Astrocyte (in vitro differentiated cells and primary cell): ENCODE data around the gene TMEM130. TPM values are rescaled to one million over a fixed set of nuclear protein-coding genes. Genes with fewer than 3 reads are reported as not detected.
A peak's percentile ranks its signal among the peaks of the same experiment; 100 is the strongest.

ENCODE experiments used
- DNase-seq: peaks from one replicate; pipeline ENCODE4 v3.0.0-alpha.2; 2010; ENCODE audit warnings: low read depth
- FAIRE-seq: peaks from 2 replicates; lab custom pipeline; 2011; peaks lifted over from hg19 to GRCh38; lab: Jason Lieb, UNC
- H2AFZ ChIP-seq: 2 replicates; pipeline ENCODE4 v1.6.0; 2012; ENCODE audit warnings: low read depth, low read length, inconsistent platforms
- H3K27ac ChIP-seq: 2 replicates; pipeline ENCODE4 v1.5.1; 2011; ENCODE audit warnings: low read depth, low read length, inconsistent platforms
- H3K27me3 ChIP-seq: 2 replicates; pipeline ENCODE4 v1.6.0; 2011; ENCODE audit warnings: low read length, inconsistent platforms; ENCODE audit not compliant: insufficient read depth
- H3K36me3 ChIP-seq: 2 replicates; pipeline ENCODE4 v1.5.1; 2011; ENCODE audit warnings: low read length, inconsistent platforms; ENCODE audit not compliant: insufficient read depth
- H3K4me1 ChIP-seq: 2 replicates; pipeline ENCODE4 v1.5.1; 2011; ENCODE audit warnings: low read length, inconsistent platforms; ENCODE audit not compliant: insufficient read depth
- H3K4me2 ChIP-seq: 2 replicates; pipeline ENCODE4 v1.6.0; 2012; ENCODE audit warnings: low read length, inconsistent platforms
- H3K4me3 ChIP-seq: 2 replicates; pipeline ENCODE4 v1.5.1; 2011; ENCODE audit warnings: low read depth, mild to moderate bottlenecking, low read length, inconsistent platforms; ENCODE audit not compliant: insufficient read depth
- H3K79me2 ChIP-seq: 2 replicates; pipeline ENCODE4 v1.6.0; 2012; ENCODE audit warnings: mild to moderate bottlenecking, low read length, inconsistent platforms; ENCODE audit not compliant: insufficient read depth
- H3K9ac ChIP-seq: 2 replicates; pipeline ENCODE4 v1.6.0; 2012; ENCODE audit warnings: mild to moderate bottlenecking, low read length, inconsistent platforms
- H3K9me3 ChIP-seq: 2 replicates; pipeline ENCODE4 v1.5.1; 2012; ENCODE audit warnings: low read depth, mild to moderate bottlenecking, low read length, inconsistent platforms; ENCODE audit not compliant: insufficient read depth
- H4K20me1 ChIP-seq: 2 replicates; pipeline ENCODE4 v1.6.0; 2012; ENCODE audit warnings: low read length, inconsistent platforms; ENCODE audit not compliant: insufficient read depth
- H3K27ac Mint-ChIP-seq: one replicate; pipeline ENCODE4 v1.8.0; 2021; ENCODE audit warnings: mild to moderate bottlenecking, mixed read lengths; ENCODE audit not compliant: unreplicated experiment
- H3K27me3 Mint-ChIP-seq: one replicate; pipeline ENCODE4 v1.8.0; 2021; ENCODE audit warnings: low read depth, mixed read lengths; ENCODE audit not compliant: unreplicated experiment
- H3K36me3 Mint-ChIP-seq: one replicate; pipeline ENCODE4 v1.8.0; 2021; ENCODE audit warnings: low read depth, mixed read lengths; ENCODE audit not compliant: unreplicated experiment
- H3K4me1 Mint-ChIP-seq: one replicate; pipeline ENCODE4 v1.8.0; 2021; ENCODE audit warnings: low read depth, mixed read lengths; ENCODE audit not compliant: unreplicated experiment
- H3K4me3 Mint-ChIP-seq: one replicate; pipeline ENCODE4 v1.8.0; 2021; ENCODE audit warnings: mild to moderate bottlenecking, moderate library complexity, mixed read lengths; ENCODE audit not compliant: unreplicated experiment
- H3K9me3 Mint-ChIP-seq: one replicate; pipeline ENCODE4 v1.8.0; 2021; ENCODE audit warnings: mild to moderate bottlenecking, mixed read lengths; ENCODE audit not compliant: unreplicated experiment
- EZH2 ChIP-seq: IDR thresholded peaks from 2 replicates; pipeline ENCODE4 v1.6.1; 2012; ENCODE audit warnings: mild to moderate bottlenecking, low read length, inconsistent platforms; ENCODE audit not compliant: insufficient read depth
- total RNA-seq: library from RNA; stranded (reverse); gene quantifications from 2 replicates; pipeline ENCODE4 v1.2.1, GENCODE V29; 2021
- TF ChIP-seq, protein P1 (sequence below): IDR thresholded peaks from 2 replicates; pipeline ENCODE4 v1.5.1; 2011; ENCODE audit warnings: low read depth, mild to moderate bottlenecking, inconsistent platforms, low read length, moderate library complexity; ENCODE audit not compliant: insufficient read depth

The TMEM130 gene
- total RNA-seq, 1 donor from 2014 or later = 12.4 TPM

DNA sequence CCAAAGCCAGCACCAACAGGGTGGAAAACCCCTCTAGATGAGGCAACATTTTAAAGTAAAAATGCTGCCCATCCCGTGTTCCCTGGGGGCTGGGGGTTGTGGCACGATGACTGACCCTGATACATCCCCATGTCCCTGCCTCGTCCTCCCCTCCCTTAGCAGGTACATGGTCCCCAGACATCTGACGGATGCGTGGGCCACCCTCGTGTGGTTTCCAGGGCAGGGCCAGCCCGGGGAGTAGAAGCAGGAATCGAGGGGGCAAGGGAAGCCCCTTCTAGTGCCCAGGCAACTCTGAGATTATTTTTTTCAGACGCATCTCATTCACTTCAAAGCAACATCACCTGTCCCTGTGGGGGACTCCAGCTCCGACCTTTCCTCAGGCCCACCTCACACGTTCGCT is 3.5 kb downstream of the TMEM130 start:
- Mint-ChIP-seq H3K4me3 (no peak overlapping the region), H3K36me3 (no peaks in the 10 kb centered on the region), H3K27me3 (peaks cover 2% of the 10 kb centered on the region), H3K27ac (no peak overlapping the region), H3K4me1 (peaks cover 10% of the 10 kb centered on the region), H3K9me3 (no peaks in the 10 kb centered on the region)
- Histone ChIP-seq H3K4me3 (no peak overlapping the region), H3K9me3 (no peaks in the 10 kb centered on the region), H3K4me1 (peaks cover 18% of the 10 kb centered on the region), H2AFZ (no peak overlapping the region), H3K9ac (no peak overlapping the region), H3K36me3 (no peaks in the 10 kb centered on the region), H3K4me2 (no peak overlapping the region), H3K27ac (no peak overlapping the region), H4K20me1 (no peaks in the 10 kb centered on the region), H3K27me3 (peaks cover 14% of the 10 kb centered on the region), H3K79me2 (no peaks in the 10 kb centered on the region)
- FAIRE-seq (no peak), DNase-seq (no peak)
- TF ChIP-seq EZH2 = no peak
- TF ChIP-seq, protein P1, sequence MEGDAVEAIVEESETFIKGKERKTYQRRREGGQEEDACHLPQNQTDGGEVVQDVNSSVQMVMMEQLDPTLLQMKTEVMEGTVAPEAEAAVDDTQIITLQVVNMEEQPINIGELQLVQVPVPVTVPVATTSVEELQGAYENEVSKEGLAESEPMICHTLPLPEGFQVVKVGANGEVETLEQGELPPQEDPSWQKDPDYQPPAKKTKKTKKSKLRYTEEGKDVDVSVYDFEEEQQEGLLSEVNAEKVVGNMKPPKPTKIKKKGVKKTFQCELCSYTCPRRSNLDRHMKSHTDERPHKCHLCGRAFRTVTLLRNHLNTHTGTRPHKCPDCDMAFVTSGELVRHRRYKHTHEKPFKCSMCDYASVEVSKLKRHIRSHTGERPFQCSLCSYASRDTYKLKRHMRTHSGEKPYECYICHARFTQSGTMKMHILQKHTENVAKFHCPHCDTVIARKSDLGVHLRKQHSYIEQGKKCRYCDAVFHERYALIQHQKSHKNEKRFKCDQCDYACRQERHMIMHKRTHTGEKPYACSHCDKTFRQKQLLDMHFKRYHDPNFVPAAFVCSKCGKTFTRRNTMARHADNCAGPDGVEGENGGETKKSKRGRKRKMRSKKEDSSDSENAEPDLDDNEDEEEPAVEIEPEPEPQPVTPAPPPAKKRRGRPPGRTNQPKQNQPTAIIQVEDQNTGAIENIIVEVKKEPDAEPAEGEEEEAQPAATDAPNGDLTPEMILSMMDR = no peak

DNA sequence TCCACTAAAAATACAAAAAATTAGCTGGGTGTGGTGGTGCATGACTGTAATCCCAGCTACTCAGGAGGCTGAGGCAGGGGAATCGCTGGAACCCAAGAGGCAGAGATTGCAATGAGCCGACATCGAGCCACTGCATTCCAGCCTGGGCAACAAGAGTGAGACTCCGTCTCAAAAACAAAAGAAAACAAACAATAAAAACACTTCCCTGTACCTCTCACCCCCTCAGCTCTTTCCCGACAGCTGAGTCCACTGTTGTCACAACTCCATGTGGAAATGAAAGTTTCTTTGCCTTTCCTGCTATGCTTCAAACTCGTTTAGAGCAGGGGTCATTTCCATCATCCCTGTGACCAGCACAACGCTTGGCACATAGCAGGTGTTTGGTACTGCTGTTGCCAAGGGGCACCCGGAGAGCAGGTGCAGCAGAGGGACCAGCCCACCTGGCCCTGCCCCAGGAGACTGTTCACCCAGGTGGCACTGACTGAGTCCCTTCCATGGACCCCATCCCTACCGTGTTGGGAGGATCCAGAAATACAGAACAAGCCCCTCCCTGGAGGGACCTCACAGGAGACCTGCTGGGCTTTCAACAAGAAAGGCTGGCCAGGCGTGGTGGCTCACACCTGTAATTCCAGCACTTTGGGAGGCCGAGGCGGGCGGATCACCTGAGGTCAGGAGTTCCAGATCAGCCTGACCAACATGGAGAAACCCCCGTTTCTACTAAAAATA is 4.9 kb downstream of the TMEM130 start:
- Mint-ChIP-seq H3K36me3 (no peaks in the 10 kb centered on the region), H3K9me3 (no peaks in the 10 kb centered on the region), H3K27ac (peak overlapping the region; percentile 72), H3K4me3 (peak overlapping the region; percentile 54), H3K27me3 (peaks cover 4% of the 10 kb centered on the region), H3K4me1 (peaks cover 10% of the 10 kb centered on the region)
- peak overlapping the region; percentile 62 for H3K4me2 ChIP-seq
- peaks cover 15% of the 10 kb centered on the region for H3K4me1 ChIP-seq
- no peaks in the 10 kb centered on the region for H3K36me3 ChIP-seq
- no peak overlapping the region for H3K9ac ChIP-seq
- H4K20me1 ChIP-seq = no peaks in the 10 kb centered on the region
- H3K27me3 ChIP-seq = peaks cover 14% of the 10 kb centered on the region
- no peaks in the 10 kb centered on the region for H3K79me2 ChIP-seq
- DNase-seq = no peak
- TF ChIP-seq, protein P1 = no peak
- no peak for TF ChIP-seq EZH2
- H3K9me3 ChIP-seq = no peaks in the 10 kb centered on the region
- no peak for FAIRE-seq
- H2AFZ ChIP-seq = no peak overlapping the region
- no peak overlapping the region for H3K27ac ChIP-seq
- H3K4me3 ChIP-seq = no peak overlapping the region

- H3K4me2 ChIP-seq = no peak overlapping the region
- FAIRE-seq = no peak
Observed at GRCh38 chr7:98863601-98864000, 6.2 kb downstream of the TMEM130 start.

More at GRCh38 chr7:98863601-98864000, 6.2 kb downstream of the TMEM130 start:
- Histone ChIP-seq H3K27ac (no peak overlapping the region), H3K27me3 (peaks cover 5% of the 10 kb centered on the region), H3K4me1 (peaks cover 11% of the 10 kb centered on the region), H3K9me3 (no peaks in the 10 kb centered on the region), H3K9ac (no peak overlapping the region), H2AFZ (no peak overlapping the region), H3K4me3 (no peak overlapping the region), H4K20me1 (no peaks in the 10 kb centered on the region), H3K36me3 (no peaks in the 10 kb centered on the region), H3K79me2 (no peaks in the 10 kb centered on the region)
- Mint-ChIP-seq H3K4me3 (no peak overlapping the region), H3K4me1 (peaks cover 10% of the 10 kb centered on the region), H3K27ac (no peak overlapping the region), H3K27me3 (peaks cover 4% of the 10 kb centered on the region), H3K36me3 (no peaks in the 10 kb centered on the region), H3K9me3 (no peaks in the 10 kb centered on the region)
- no peak for TF ChIP-seq EZH2
- TF ChIP-seq, protein P1 = no peak
- DNase-seq = no peak
